Neural progenitor cell (in vitro differentiated cells): ENCODE measurements around the gene PCDH9. TPM values are rescaled to one million over a fixed set of nuclear protein-coding genes. Genes with fewer than 3 reads are reported as not detected.

Experiments
- DNase-seq: peaks from one replicate; pipeline ENCODE4 v3.0.0-alpha.2; 2016; ENCODE audit warnings: low spot score
- H2AFZ ChIP-seq: fragments of 200-600 bp; sonication (generic); replicated peaks from 2 replicates; pipeline ENCODE4 v1.6.1; 2016; ENCODE audit warnings: antibody characterized with exemption
- H3F3A ChIP-seq: fragments of 200-600 bp; sonication (generic); 2 replicates; pipeline ENCODE4 v1.6.1; 2016; ENCODE audit warnings: antibody characterized with exemption, low read depth
- H3K27ac ChIP-seq: fragments of 200-600 bp; sonication (generic); 2 replicates; pipeline ENCODE4 v1.5.1; 2016; ENCODE audit warnings: mild to moderate bottlenecking
- H3K27me3 ChIP-seq: fragments of 200-600 bp; sonication (generic); 2 replicates; pipeline ENCODE4 v1.6.1; 2016; ENCODE audit warnings: mild to moderate bottlenecking, moderate library complexity
- H3K36me3 ChIP-seq: fragments of 200-600 bp; sonication (generic); 2 replicates; pipeline ENCODE4 v1.5.1; 2016
- H3K4me1 ChIP-seq: fragments of 200-600 bp; sonication (generic); 2 replicates; pipeline ENCODE4 v1.6.1; 2016; ENCODE audit warnings: mixed run types
- H3K4me2 ChIP-seq: fragments of 200-600 bp; sonication (generic); 2 replicates; pipeline ENCODE4 v1.6.1; 2016
- H3K4me3 ChIP-seq: fragments of 200-600 bp; sonication (generic); 2 replicates; pipeline ENCODE4 v1.5.1; 2016
- H3K79me2 ChIP-seq: fragments of 200-600 bp; sonication (generic); 2 replicates; pipeline ENCODE4 v1.6.1; 2016; ENCODE audit warnings: low read depth
- H3K9ac ChIP-seq: fragments of 200-600 bp; sonication (generic); 2 replicates; pipeline ENCODE4 v1.6.1; 2016
- H3K9me3 ChIP-seq: fragments of 200-600 bp; sonication (generic); 2 replicates; pipeline ENCODE4 v1.5.1; 2016; ENCODE audit warnings: low read depth
- H4K20me1 ChIP-seq: fragments of 200-600 bp; sonication (generic); 2 replicates; pipeline ENCODE4 v1.6.1; 2016; ENCODE audit warnings: low read depth
- H3K27ac Mint-ChIP-seq: 3 replicates; pipeline ENCODE4 v1.8.0; 2021; ENCODE audit warnings: mixed read lengths
- H3K27me3 Mint-ChIP-seq: 2 replicates; pipeline ENCODE4 v1.8.0; 2022; ENCODE audit warnings: low read depth, mild to moderate bottlenecking, inconsistent platforms, moderate library complexity, mixed read lengths; ENCODE audit not compliant: insufficient read depth
- H3K36me3 Mint-ChIP-seq: 3 replicates; pipeline ENCODE4 v1.8.0; 2021; ENCODE audit warnings: mixed read lengths
- H3K4me1 Mint-ChIP-seq: 3 replicates; pipeline ENCODE4 v1.8.0; 2021; ENCODE audit warnings: mixed read lengths
- H3K4me3 Mint-ChIP-seq: 3 replicates; pipeline ENCODE4 v1.8.0; 2021; ENCODE audit warnings: mild to moderate bottlenecking, moderate library complexity, mixed read lengths
- H3K9me3 Mint-ChIP-seq: 3 replicates; pipeline ENCODE4 v1.8.0; 2020; ENCODE audit warnings: mixed read lengths
- EZH2 ChIP-seq: fragments of 200-600 bp; sonication (generic); IDR thresholded peaks from 2 replicates; pipeline ENCODE4 v1.6.1; 2017; ENCODE audit warnings: antibody characterized with exemption, mild to moderate bottlenecking, moderate library complexity
- EZH2phosphoT487 ChIP-seq: fragments of 200-600 bp; sonication (generic); IDR thresholded peaks from 2 replicates; pipeline ENCODE4 v1.6.1; 2017; ENCODE audit warnings: antibody characterized with exemption
- total RNA-seq: library from RNA; depleted of rRNA; stranded (reverse); fragments of >200 nt; gene quantifications from 2 replicates; pipeline ENCODE4 v1.2.3, GENCODE V29; 2015; ENCODE audit warnings: low replicate concordance
- TF ChIP-seq, protein P1 (sequence below): fragments of 200-600 bp; sonication (generic); IDR thresholded peaks from 2 replicates; pipeline ENCODE4 v1.5.1; 2017; ENCODE audit warnings: antibody characterized with exemption, mild to moderate bottlenecking

The PCDH9 gene
- total RNA-seq, 1 donor from 2014 or later: 0.24 TPM

DNA sequence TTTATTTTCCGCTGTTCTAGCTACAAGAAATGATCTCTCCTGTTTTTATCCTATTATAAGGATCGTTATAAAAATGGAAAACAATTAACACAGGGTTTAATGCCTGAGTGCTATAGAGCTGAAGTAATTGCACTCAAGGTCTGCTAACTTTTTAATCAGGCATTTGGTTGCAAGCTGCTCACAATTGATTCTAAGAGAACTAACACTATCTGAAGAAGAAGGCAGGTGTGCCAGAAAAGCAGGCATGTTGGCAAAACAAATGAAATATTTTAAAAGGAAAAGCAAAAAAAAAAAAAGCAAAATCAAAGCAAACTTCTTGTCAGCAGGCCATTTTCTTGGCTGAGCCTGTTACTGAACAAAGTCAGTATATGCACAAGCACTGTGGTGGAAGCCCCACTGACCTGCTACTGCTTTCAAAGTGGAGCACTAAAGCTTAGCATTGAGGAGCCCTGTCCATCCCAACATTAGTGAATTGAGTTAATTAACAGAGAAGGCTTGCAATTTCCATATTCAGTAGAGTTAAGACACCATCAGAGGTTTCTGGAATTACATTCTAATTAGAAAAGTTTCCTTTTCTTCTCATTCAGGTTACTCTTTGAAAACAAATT, 574.2 kb downstream of the PCDH9 start:
- Mint-ChIP-seq H3K4me3 (no peak overlapping the region), H3K4me1 (peaks cover 26% of the 10 kb centered on the region), H3K27ac (no peak overlapping the region), H3K27me3 (peaks cover 3% of the 10 kb centered on the region), H3K36me3 (peaks cover 6% of the 10 kb centered on the region), H3K9me3 (peaks cover 18% of the 10 kb centered on the region)
- Histone ChIP-seq H3K4me1 (peaks cover 24% of the 10 kb centered on the region), H3K4me2 (peak overlapping the region; percentile 47), H3K9me3 (no peaks in the 10 kb centered on the region), H3K36me3 (no peaks in the 10 kb centered on the region), H3K4me3 (peak overlapping the region; percentile 6), H3K27ac (peak overlapping the region; percentile 60), H3K79me2 (no peaks in the 10 kb centered on the region), H3K9ac (no peak overlapping the region), H3F3A (peaks cover 13% of the 10 kb centered on the region), H3K27me3 (no peaks in the 10 kb centered on the region), H2AFZ (no peak overlapping the region), H4K20me1 (no peaks in the 10 kb centered on the region)
- no peak for TF ChIP-seq EZH2
- DNase-seq: peak; percentile 44

DNA sequence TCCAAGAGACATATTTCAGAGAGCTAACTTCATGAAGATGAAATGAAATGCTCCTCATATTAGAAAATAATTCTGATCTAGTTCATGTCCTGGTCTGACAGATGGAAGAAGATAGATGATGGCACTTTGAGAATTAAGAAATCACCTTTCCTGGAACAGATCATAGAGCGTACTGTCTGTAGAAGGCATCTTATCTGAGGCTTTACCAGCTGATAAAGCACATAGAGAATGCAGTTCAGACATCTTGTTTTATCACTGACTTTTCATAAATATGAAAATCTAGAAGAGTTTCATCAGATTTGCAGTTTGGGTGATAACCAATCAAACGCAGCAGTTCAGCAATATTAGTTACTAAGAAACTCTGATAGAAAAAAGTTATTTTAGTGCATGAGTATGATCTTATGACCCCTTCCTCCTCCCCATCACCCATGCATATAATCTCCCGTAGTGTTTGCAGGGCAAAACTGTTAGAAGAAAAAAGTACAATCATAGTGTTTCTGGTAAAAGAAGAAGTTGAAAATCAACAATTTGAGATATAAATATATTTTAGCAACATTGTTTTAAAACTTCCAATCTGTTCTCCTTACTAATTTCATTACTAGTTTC, 585.2 kb downstream of the PCDH9 start:
- no peaks in the 10 kb centered on the region for H4K20me1 ChIP-seq
- TF ChIP-seq, protein P1, sequence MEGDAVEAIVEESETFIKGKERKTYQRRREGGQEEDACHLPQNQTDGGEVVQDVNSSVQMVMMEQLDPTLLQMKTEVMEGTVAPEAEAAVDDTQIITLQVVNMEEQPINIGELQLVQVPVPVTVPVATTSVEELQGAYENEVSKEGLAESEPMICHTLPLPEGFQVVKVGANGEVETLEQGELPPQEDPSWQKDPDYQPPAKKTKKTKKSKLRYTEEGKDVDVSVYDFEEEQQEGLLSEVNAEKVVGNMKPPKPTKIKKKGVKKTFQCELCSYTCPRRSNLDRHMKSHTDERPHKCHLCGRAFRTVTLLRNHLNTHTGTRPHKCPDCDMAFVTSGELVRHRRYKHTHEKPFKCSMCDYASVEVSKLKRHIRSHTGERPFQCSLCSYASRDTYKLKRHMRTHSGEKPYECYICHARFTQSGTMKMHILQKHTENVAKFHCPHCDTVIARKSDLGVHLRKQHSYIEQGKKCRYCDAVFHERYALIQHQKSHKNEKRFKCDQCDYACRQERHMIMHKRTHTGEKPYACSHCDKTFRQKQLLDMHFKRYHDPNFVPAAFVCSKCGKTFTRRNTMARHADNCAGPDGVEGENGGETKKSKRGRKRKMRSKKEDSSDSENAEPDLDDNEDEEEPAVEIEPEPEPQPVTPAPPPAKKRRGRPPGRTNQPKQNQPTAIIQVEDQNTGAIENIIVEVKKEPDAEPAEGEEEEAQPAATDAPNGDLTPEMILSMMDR: no peak
- TF ChIP-seq EZH2 (no peak), EZH2phosphoT487 (no peak)
- peaks cover 2% of the 10 kb centered on the region for H3K36me3 ChIP-seq
- Mint-ChIP-seq H3K4me1 (no peaks in the 10 kb centered on the region), H3K9me3 (no peaks in the 10 kb centered on the region), H3K36me3 (no peaks in the 10 kb centered on the region), H3K4me3 (no peak overlapping the region), H3K27ac (no peak overlapping the region), H3K27me3 (peaks cover 2% of the 10 kb centered on the region)
- H3K79me2 ChIP-seq: no peaks in the 10 kb centered on the region
- no peak overlapping the region for H3K9ac ChIP-seq
- no peak for DNase-seq
- no peak overlapping the region for H3K4me3 ChIP-seq
- no peaks in the 10 kb centered on the region for H3K9me3 ChIP-seq
- no peaks in the 10 kb centered on the region for H3K4me1 ChIP-seq
- H3F3A ChIP-seq: no peaks in the 10 kb centered on the region
- no peak overlapping the region for H3K4me2 ChIP-seq
- H3K27ac ChIP-seq: no peak overlapping the region
- H3K27me3 ChIP-seq: no peaks in the 10 kb centered on the region
- H2AFZ ChIP-seq: no peak overlapping the region

DNA sequence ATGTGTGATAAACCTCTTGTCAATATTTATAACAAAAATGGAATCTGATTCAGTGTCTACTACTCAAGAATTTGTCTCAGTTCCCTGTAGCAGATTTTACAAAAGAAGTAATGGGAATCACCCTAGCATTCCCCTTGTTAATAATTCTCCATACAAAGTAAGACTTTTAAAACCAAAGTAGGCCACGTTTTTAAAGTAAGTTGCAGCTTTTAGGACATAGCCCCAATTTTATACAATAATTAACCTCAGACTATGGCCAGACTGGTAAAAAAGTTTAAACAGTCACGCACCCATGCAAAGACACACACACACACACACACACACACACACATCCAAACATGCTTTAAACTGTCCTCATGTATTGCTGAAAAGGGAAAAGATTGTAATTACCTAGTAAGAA, 589.9 kb downstream of the PCDH9 start:
- DNase-seq: no peak
- Mint-ChIP-seq H3K4me3 (no peak overlapping the region), H3K36me3 (no peaks in the 10 kb centered on the region), H3K27ac (no peak overlapping the region), H3K4me1 (peaks cover 20% of the 10 kb centered on the region), H3K9me3 (no peaks in the 10 kb centered on the region), H3K27me3 (no peaks in the 10 kb centered on the region)
- TF ChIP-seq EZH2phosphoT487 (no peak), EZH2 (no peak)
- TF ChIP-seq, protein P1: no peak
- H2AFZ ChIP-seq: no peak overlapping the region
- H3K27ac ChIP-seq: no peak overlapping the region
- no peaks in the 10 kb centered on the region for H3F3A ChIP-seq
- no peak overlapping the region for H3K4me2 ChIP-seq
- no peaks in the 10 kb centered on the region for H3K9me3 ChIP-seq
- no peak overlapping the region for H3K4me3 ChIP-seq
- peaks cover 2% of the 10 kb centered on the region for H3K36me3 ChIP-seq
- H3K79me2 ChIP-seq: no peaks in the 10 kb centered on the region
- no peaks in the 10 kb centered on the region for H4K20me1 ChIP-seq
- H3K27me3 ChIP-seq: no peaks in the 10 kb centered on the region
- peaks cover 9% of the 10 kb centered on the region for H3K4me1 ChIP-seq
- no peak overlapping the region for H3K9ac ChIP-seq

DNA sequence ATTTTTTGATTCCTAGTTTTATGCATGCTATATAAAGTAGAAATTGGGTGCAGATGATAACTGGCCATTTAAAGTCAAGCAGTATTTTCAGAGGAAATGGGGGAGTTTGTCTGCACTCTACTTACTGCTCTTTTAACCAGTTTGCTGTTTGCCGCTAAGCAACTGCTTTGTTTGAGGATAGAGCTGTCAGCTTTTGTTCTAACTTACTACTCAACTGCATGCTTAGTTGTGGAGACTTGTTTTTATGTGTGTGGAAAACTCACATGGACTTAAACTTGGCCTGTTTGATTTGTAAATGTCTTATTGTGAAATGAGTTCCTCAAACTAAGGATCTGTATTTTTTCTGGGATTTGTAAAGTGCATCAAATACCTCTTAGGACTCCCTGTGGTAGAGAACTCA, 591.1 kb downstream of the PCDH9 start:
- Mint-ChIP-seq H3K4me1 (peaks cover 22% of the 10 kb centered on the region), H3K9me3 (no peaks in the 10 kb centered on the region), H3K4me3 (no peak overlapping the region), H3K27ac (peak overlapping the region; percentile 22), H3K36me3 (no peaks in the 10 kb centered on the region), H3K27me3 (no peaks in the 10 kb centered on the region)
- TF ChIP-seq EZH2phosphoT487: no peak
- TF ChIP-seq EZH2: no peak
- Histone ChIP-seq H3K79me2 (no peaks in the 10 kb centered on the region), H4K20me1 (no peaks in the 10 kb centered on the region), H3K27me3 (no peaks in the 10 kb centered on the region), H3K9me3 (no peaks in the 10 kb centered on the region), H3K4me1 (peaks cover 9% of the 10 kb centered on the region), H3F3A (no peaks in the 10 kb centered on the region), H3K4me3 (no peak overlapping the region), H2AFZ (no peak overlapping the region), H3K9ac (no peak overlapping the region), H3K27ac (no peak overlapping the region), H3K36me3 (peaks cover 2% of the 10 kb centered on the region), H3K4me2 (no peak overlapping the region)
- peak; percentile 11 for DNase-seq
